GM21619 (cell line): Measurements from ENCODE around the gene PPP2R2B.

Experiments
- ATAC-seq: cut with Tn5 transposase; IDR thresholded peaks from one replicate; pipeline ENCODE4 v1.9.1; 2021; ENCODE audit not compliant: unreplicated experiment

PPP2R2B gene

GRCh38 chr5:146789712-146790653 is 88.6 kb downstream of the PPP2R2B start:
- ATAC-seq, result no peak

GRCh38 chr5:146788898-146789297 is 89.7 kb downstream of the PPP2R2B start:
- ATAC-seq, result no peak

GRCh38 chr5:146785065-146785464 is 93.5 kb downstream of the PPP2R2B start:
- ATAC-seq, result no peak

- ATAC-seq, result no peak
Measured at GRCh38 chr5:146781157-146781556, 97.4 kb downstream of the PPP2R2B start.

GRCh38 chr5:146779211-146779869 is 99.2 kb downstream of the PPP2R2B start:
- ATAC-seq, result no peak

- no peak for ATAC-seq
Measured at GRCh38 chr5:146778795-146779194, 99.8 kb downstream of the PPP2R2B start.

GRCh38 chr5:146778261-146778660 is 100.3 kb downstream of the PPP2R2B start:
- no peak for ATAC-seq

- ATAC-seq, result no peak
Measured at GRCh38 chr5:146772881-146773466, 105.6 kb downstream of the PPP2R2B start.

GRCh38 chr5:146770980-146771379 is 107.6 kb downstream of the PPP2R2B start:
- ATAC-seq, result no peak

- ATAC-seq, result no peak
Measured at GRCh38 chr5:146770546-146770945, 108.0 kb downstream of the PPP2R2B start.

GRCh38 chr5:146767534-146767933 is 111.0 kb downstream of the PPP2R2B start:
- ATAC-seq, result no peak

- no peak for ATAC-seq
Measured at GRCh38 chr5:146766013-146766412, 112.5 kb downstream of the PPP2R2B start.

- no peak for ATAC-seq
Measured at GRCh38 chr5:146765089-146765832, 113.3 kb downstream of the PPP2R2B start.

GRCh38 chr5:146762830-146763229 is 115.7 kb downstream of the PPP2R2B start:
- no peak for ATAC-seq

GRCh38 chr5:146761811-146762210 is 116.7 kb downstream of the PPP2R2B start:
- no peak for ATAC-seq

- no peak for ATAC-seq
Measured at GRCh38 chr5:146758938-146759337, 119.6 kb downstream of the PPP2R2B start.

GRCh38 chr5:146758076-146758475 is 120.5 kb downstream of the PPP2R2B start:
- ATAC-seq, result no peak

GRCh38 chr5:146756546-146756945 is 122.0 kb downstream of the PPP2R2B start:
- no peak for ATAC-seq

GRCh38 chr5:146755793-146756192 is 122.8 kb downstream of the PPP2R2B start:
- ATAC-seq, result no peak

- no peak for ATAC-seq
Measured at GRCh38 chr5:146754621-146755020, 123.9 kb downstream of the PPP2R2B start.

GRCh38 chr5:146753641-146754040 is 124.9 kb downstream of the PPP2R2B start:
- no peak for ATAC-seq
